ENCODE data around the gene LSAMP.

Gene LSAMP

DNA sequence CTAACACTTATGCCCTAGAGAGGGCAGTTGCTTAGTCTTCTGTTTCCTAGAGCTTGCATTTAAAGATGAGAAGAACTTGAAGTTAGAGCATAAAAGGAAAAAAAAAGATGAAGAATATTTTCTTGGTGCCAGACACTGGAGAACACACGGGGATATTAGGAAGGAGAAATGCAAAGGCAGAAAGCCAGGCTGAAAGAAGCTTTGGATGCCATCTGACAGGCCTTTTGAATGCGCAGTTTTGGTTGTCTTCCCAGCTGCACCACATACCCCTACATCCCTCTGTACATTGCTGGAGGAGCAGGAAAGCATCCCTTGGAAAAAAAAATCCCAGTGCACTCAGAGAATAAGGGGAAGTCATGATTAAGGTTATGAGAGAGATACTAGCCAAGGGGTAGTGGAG, 443.1 kb downstream of the LSAMP start:
- no peak overlapping the region for H2BK12ac ChIP-seq (ENCODE audit: low read length in 2 of 2)
- WGBS, result 85% methylated on average over 2 of the region's 2 CpGs
- no peaks in the 10 kb centered on the region for H3K27me3 ChIP-seq (ENCODE audit: control insufficient read depth in 1 of 2, insufficient read depth in 1 of 2, low read length in 2 of 2)
- no peak overlapping the region for H3K4ac ChIP-seq (ENCODE audit: low read depth in 1 of 2, low read length in 2 of 2)
- no peak overlapping the region for H3K4me3 ChIP-seq (ENCODE audit: insufficient read depth in 1 of 2, low read depth in 1 of 2, low read length in 2 of 2)
- H3K9me3 ChIP-seq (ENCODE audit: control insufficient read depth, low read length), result no peaks in the 10 kb centered on the region
- H3K79me1 ChIP-seq (replicated peaks; ENCODE audit: low read length, poor library complexity, severe bottlenecking), result peaks cover 7% of the 10 kb centered on the region
- H2BK120ac ChIP-seq (ENCODE audit: low read depth, low read length), result no peak overlapping the region
- H3K18ac ChIP-seq (ENCODE audit: low read depth in 1 of 2, low read length in 2 of 2), result peak overlapping the region in 1 of 2 experiments; percentile 52
- no peak overlapping the region for H4K8ac ChIP-seq (ENCODE audit: low read length)
- H2BK15ac ChIP-seq (ENCODE audit: low read depth, poor library complexity, severe bottlenecking), result no peak overlapping the region
- H3K36me3 ChIP-seq (ENCODE audit: control insufficient read depth in 1 of 2, insufficient read depth in 2 of 2, low read depth in 1 of 2, low read length in 2 of 2), result no peaks in the 10 kb centered on the region
- no peak for DNase-seq
- no peak overlapping the region for H4K91ac ChIP-seq (ENCODE audit: low read length)
- peak overlapping the region; percentile 38 for H3K27ac ChIP-seq (ENCODE audit: low read length, poor library complexity, severe bottlenecking)
- no peak overlapping the region for H2BK5ac ChIP-seq (ENCODE audit: low read depth, low read length, poor library complexity, severe bottlenecking)
- H3K9ac ChIP-seq (ENCODE audit: low read length), result peak overlapping the region; percentile 72
- H2AK5ac ChIP-seq (ENCODE audit: low read length, severe bottlenecking), result peak overlapping the region; percentile 86
- H3K23ac ChIP-seq (ENCODE audit: low read length in 2 of 2), result no peak overlapping the region
- no peak overlapping the region for H3K14ac ChIP-seq (ENCODE audit: low read length in 2 of 2)
- H3K4me2 ChIP-seq (ENCODE audit: low read length, poor library complexity, severe bottlenecking), result no peak overlapping the region
- no peak overlapping the region for H2AFZ ChIP-seq (ENCODE audit: low read depth, low read length)
- peaks cover 12% of the 10 kb centered on the region for H3K4me1 ChIP-seq (ENCODE audit: control insufficient read depth, insufficient read depth, low read depth, low read length)

DNA sequence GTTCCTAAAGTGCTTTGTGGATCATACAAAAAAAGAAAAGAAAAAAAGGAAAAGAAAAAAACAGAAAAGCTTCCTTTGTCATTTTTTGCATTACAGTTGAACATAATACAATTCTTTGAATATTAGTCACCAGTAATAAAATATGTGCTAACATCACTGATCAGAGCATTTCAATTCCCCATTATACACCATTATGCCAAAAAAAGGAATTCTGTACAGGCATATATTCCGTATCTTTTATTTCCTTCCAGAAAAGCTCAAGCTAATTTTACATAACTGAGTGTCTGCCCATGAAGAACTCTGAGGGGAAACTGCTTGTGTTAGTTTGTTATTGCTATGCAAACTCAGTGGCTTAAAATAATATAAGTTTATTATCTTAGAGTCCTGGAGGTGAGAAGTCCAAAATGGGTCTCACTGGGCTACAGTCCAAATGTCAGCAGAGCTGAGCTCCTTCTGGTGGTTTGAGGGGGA, 444.1 kb downstream of the LSAMP start:
- no peak overlapping the region for H2BK120ac ChIP-seq (ENCODE audit: low read depth, low read length)
- whole genome bisulfite sequencing, result 100% methylated on average over 1 of the region's 1 CpG
- H2BK12ac ChIP-seq (ENCODE audit: low read length in 2 of 2), result peak overlapping the region in 1 of 2 experiments; percentile 98
- H3K9ac ChIP-seq (ENCODE audit: low read length), result peak overlapping the region; percentile 72
- H2BK5ac ChIP-seq (ENCODE audit: low read depth, low read length, poor library complexity, severe bottlenecking), result no peak overlapping the region
- H3K36me3 ChIP-seq (ENCODE audit: control insufficient read depth in 1 of 2, insufficient read depth in 2 of 2, low read depth in 1 of 2, low read length in 2 of 2), result no peaks in the 10 kb centered on the region
- H3K23ac ChIP-seq (ENCODE audit: low read length in 2 of 2), result no peak overlapping the region
- no peak overlapping the region for H3K4me2 ChIP-seq (ENCODE audit: low read length, poor library complexity, severe bottlenecking)
- no peak for DNase-seq
- peak overlapping the region in 1 of 2 experiments; percentile 28 for H3K18ac ChIP-seq (ENCODE audit: low read depth in 1 of 2, low read length in 2 of 2)
- H3K79me1 ChIP-seq (replicated peaks; ENCODE audit: low read length, poor library complexity, severe bottlenecking), result peaks cover 7% of the 10 kb centered on the region
- H2AFZ ChIP-seq (ENCODE audit: low read depth, low read length), result no peak overlapping the region
- H3K27me3 ChIP-seq (ENCODE audit: control insufficient read depth in 1 of 2, insufficient read depth in 1 of 2, low read length in 2 of 2), result no peaks in the 10 kb centered on the region
- peak overlapping the region; percentile 95 for H3K27ac ChIP-seq (ENCODE audit: low read length, poor library complexity, severe bottlenecking)
- no peak overlapping the region for H3K4me3 ChIP-seq (ENCODE audit: insufficient read depth in 1 of 2, low read depth in 1 of 2, low read length in 2 of 2)
- H3K4ac ChIP-seq (ENCODE audit: low read depth in 1 of 2, low read length in 2 of 2), result peak overlapping the region in 1 of 2 experiments; percentile 32
- H2AK5ac ChIP-seq (ENCODE audit: low read length, severe bottlenecking), result no peak overlapping the region
- H3K9me3 ChIP-seq (ENCODE audit: control insufficient read depth, low read length), result no peaks in the 10 kb centered on the region
- no peak overlapping the region for H4K91ac ChIP-seq (ENCODE audit: low read length)
- no peak overlapping the region for H4K8ac ChIP-seq (ENCODE audit: low read length)
- H3K14ac ChIP-seq (ENCODE audit: low read length in 2 of 2), result no peak overlapping the region
- peaks cover 15% of the 10 kb centered on the region for H3K4me1 ChIP-seq (ENCODE audit: control insufficient read depth, insufficient read depth, low read depth, low read length)
- no peak overlapping the region for H2BK15ac ChIP-seq (ENCODE audit: low read depth, poor library complexity, severe bottlenecking)

DNA sequence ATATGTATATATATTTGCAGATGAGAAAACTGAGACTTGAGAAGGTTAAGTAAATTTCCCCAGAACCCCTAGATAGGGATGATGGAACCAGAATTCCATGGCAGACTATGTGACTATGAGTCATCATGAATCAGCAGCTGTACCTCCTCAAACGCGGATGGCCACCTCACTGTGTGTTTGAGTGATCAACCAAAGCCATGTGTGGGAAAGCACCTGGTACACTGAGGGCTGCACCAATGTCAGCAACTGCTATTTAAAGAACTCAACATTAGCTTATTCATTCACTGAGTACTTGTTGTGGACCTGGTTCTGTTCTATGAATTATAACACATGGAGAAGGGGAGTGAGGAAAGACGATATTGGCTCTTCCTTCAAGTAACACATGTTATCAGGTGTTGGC, 445.0 kb downstream of the LSAMP start:
- H2BK12ac ChIP-seq (ENCODE audit: low read length in 2 of 2), result peak overlapping the region in 1 of 2 experiments; percentile 8
- H2AFZ ChIP-seq (ENCODE audit: low read depth, low read length), result no peak overlapping the region

DNA sequence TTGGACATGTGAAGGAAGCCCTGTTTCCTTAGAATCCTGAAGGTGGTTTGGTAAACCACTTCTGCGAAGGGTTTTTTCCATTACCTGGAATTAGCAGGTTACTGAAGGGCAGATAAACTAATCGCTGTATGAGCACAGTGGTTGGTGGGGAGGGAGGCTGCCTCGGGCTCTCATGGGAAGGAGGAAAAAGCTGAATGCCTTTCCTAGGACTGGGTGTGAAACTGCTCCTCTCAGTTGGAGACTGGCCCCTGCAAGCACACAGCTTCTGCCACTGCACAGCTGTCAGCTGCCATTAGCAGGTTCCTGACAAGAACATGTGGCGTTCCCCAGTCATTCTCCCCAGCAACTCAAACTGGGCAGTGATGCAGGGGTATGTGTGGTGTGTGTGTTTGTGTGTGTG, 445.7 kb downstream of the LSAMP start:
- Histone ChIP-seq H4K91ac (ENCODE audit: low read length) (peak overlapping the region; percentile 90), H2AFZ (ENCODE audit: low read depth, low read length) (peak overlapping the region; percentile 18), H2BK12ac (ENCODE audit: low read length in 2 of 2) (peak overlapping the region; percentile 85 to 97), H3K18ac (ENCODE audit: low read depth in 1 of 2, low read length in 2 of 2) (peak overlapping the region in 1 of 2 experiments; percentile 80), H4K8ac (ENCODE audit: low read length) (peak overlapping the region; percentile 29), H3K4ac (ENCODE audit: low read depth in 1 of 2, low read length in 2 of 2) (peak overlapping the region in 1 of 2 experiments; percentile 51), H3K36me3 (ENCODE audit: control insufficient read depth in 1 of 2, insufficient read depth in 2 of 2, low read depth in 1 of 2, low read length in 2 of 2) (no peaks in the 10 kb centered on the region), H3K4me2 (ENCODE audit: low read length, poor library complexity, severe bottlenecking) (peak overlapping the region; percentile 28), H2BK5ac (ENCODE audit: low read depth, low read length, poor library complexity, severe bottlenecking) (peak overlapping the region; percentile 79), H2AK5ac (ENCODE audit: low read length, severe bottlenecking) (peak overlapping the region; percentile 93), H2BK15ac (ENCODE audit: low read depth, poor library complexity, severe bottlenecking) (no peak overlapping the region), H3K4me1 (ENCODE audit: control insufficient read depth, insufficient read depth, low read depth, low read length) (peaks cover 12% of the 10 kb centered on the region), H3K79me1 (replicated peaks; ENCODE audit: low read length, poor library complexity, severe bottlenecking) (peaks cover 7% of the 10 kb centered on the region), H3K9ac (ENCODE audit: low read length) (peak overlapping the region; percentile 41), H3K14ac (ENCODE audit: low read length in 2 of 2) (no peak overlapping the region), H3K9me3 (ENCODE audit: control insufficient read depth, low read length) (no peaks in the 10 kb centered on the region), H3K4me3 (ENCODE audit: insufficient read depth in 1 of 2, low read depth in 1 of 2, low read length in 2 of 2) (no peak overlapping the region), H2BK120ac (ENCODE audit: low read depth, low read length) (peak overlapping the region; percentile 54), H3K27me3 (ENCODE audit: control insufficient read depth in 1 of 2, insufficient read depth in 1 of 2, low read length in 2 of 2) (no peaks in the 10 kb centered on the region), H3K23ac (ENCODE audit: low read length in 2 of 2) (no peak overlapping the region), H3K27ac (ENCODE audit: low read length, poor library complexity, severe bottlenecking) (peak overlapping the region; percentile 95)
- 26% methylated on average over 4 of the region's 4 CpGs for WGBS
- peak; percentile 24 for DNase-seq

More for the DNA sequence above, 445.0 kb downstream of the LSAMP start:
- Histone ChIP-seq H3K79me1 (replicated peaks; ENCODE audit: low read length, poor library complexity, severe bottlenecking) (peaks cover 7% of the 10 kb centered on the region), H3K4me2 (ENCODE audit: low read length, poor library complexity, severe bottlenecking) (no peak overlapping the region), H2BK120ac (ENCODE audit: low read depth, low read length) (no peak overlapping the region), H2BK15ac (ENCODE audit: low read depth, poor library complexity, severe bottlenecking) (no peak overlapping the region), H3K4me3 (ENCODE audit: insufficient read depth in 1 of 2, low read depth in 1 of 2, low read length in 2 of 2) (no peak overlapping the region), H3K9ac (ENCODE audit: low read length) (peak overlapping the region; percentile 70), H3K4me1 (ENCODE audit: control insufficient read depth, insufficient read depth, low read depth, low read length) (peaks cover 12% of the 10 kb centered on the region), H3K36me3 (ENCODE audit: control insufficient read depth in 1 of 2, insufficient read depth in 2 of 2, low read depth in 1 of 2, low read length in 2 of 2) (no peaks in the 10 kb centered on the region), H3K27ac (ENCODE audit: low read length, poor library complexity, severe bottlenecking) (peak overlapping the region; percentile 95), H2AK5ac (ENCODE audit: low read length, severe bottlenecking) (no peak overlapping the region), H3K27me3 (ENCODE audit: control insufficient read depth in 1 of 2, insufficient read depth in 1 of 2, low read length in 2 of 2) (no peaks in the 10 kb centered on the region), H2BK5ac (ENCODE audit: low read depth, low read length, poor library complexity, severe bottlenecking) (peak overlapping the region; percentile 79), H3K14ac (ENCODE audit: low read length in 2 of 2) (no peak overlapping the region), H3K18ac (ENCODE audit: low read depth in 1 of 2, low read length in 2 of 2) (no peak overlapping the region), H3K4ac (ENCODE audit: low read depth in 1 of 2, low read length in 2 of 2) (no peak overlapping the region), H3K23ac (ENCODE audit: low read length in 2 of 2) (no peak overlapping the region), H3K9me3 (ENCODE audit: control insufficient read depth, low read length) (no peaks in the 10 kb centered on the region), H4K8ac (ENCODE audit: low read length) (no peak overlapping the region), H4K91ac (ENCODE audit: low read length) (no peak overlapping the region)
- peak; percentile 94 for DNase-seq
- 20% methylated on average over 3 of the region's 3 CpGs for WGBS

Measured in mesenchymal stem cell (in vitro differentiated cells and primary cell).